Keratinocyte (primary cell): ENCODE results near the gene CCDC185. TPM values are rescaled to one million over a fixed set of nuclear protein-coding genes. Genes with fewer than 3 reads are reported as not detected.

ENCODE experiments used
- DNase-seq: peaks from one replicate; pipeline ENCODE4 v3.0.0-alpha.2; 2011; ENCODE audit warnings: low read depth, missing footprints, low spot score
- FAIRE-seq: peaks from 2 replicates; lab custom pipeline; 2011; peaks lifted over from hg19 to GRCh38; lab: Jason Lieb, UNC
- H2AFZ ChIP-seq: 2 replicates; pipeline ENCODE4 v1.6.0; 2012; ENCODE audit warnings: low read length, control low read depth, inconsistent platforms; ENCODE audit not compliant: control insufficient read depth
- H3K27ac ChIP-seq: 2 replicates; pipeline ENCODE4 v1.5.1; 2011; ENCODE audit warnings: low read length; ENCODE audit not compliant: control insufficient read depth, insufficient read depth
- H3K27me3 ChIP-seq: 3 replicates; pipeline ENCODE4 v1.6.0; 2011; ENCODE audit warnings: low read length; ENCODE audit not compliant: control insufficient read depth, insufficient read depth; ENCODE audit errors: extremely low read depth
- H3K36me3 ChIP-seq, 2 experiments: 2 replicates in 1 of 2; 3 replicates in 1 of 2; pipeline ENCODE4 v1.5.1; 2011; ENCODE audit warnings: low read length in 2 of 2, mild to moderate bottlenecking in 1 of 2; ENCODE audit not compliant: control insufficient read depth in 2 of 2, insufficient read depth in 2 of 2; ENCODE audit errors: extremely low read depth in 1 of 2
- H3K4me1 ChIP-seq: 3 replicates; pipeline ENCODE4 v1.5.1; 2011; ENCODE audit warnings: low read length; ENCODE audit not compliant: control insufficient read depth, insufficient read depth; ENCODE audit errors: extremely low read depth
- H3K4me2 ChIP-seq: 3 replicates; pipeline ENCODE4 v1.6.0; 2011; ENCODE audit warnings: low read depth, low read length; ENCODE audit not compliant: control insufficient read depth, insufficient read depth; ENCODE audit errors: extremely low read depth
- H3K4me3 ChIP-seq, 3 experiments: fragments of 200-600 bp in 1 of 3; sonication (generic) in 1 of 3; 2 replicates in 2 of 3; 3 replicates in 1 of 3; pipeline ENCODE4 v1.5.1; 2011 to 2016; ENCODE audit warnings: low read length in 3 of 3, mild to moderate bottlenecking in 3 of 3, control low read depth in 2 of 3, inconsistent platforms in 1 of 3, low read depth in 1 of 3, mixed read lengths in 1 of 3, mixed run types in 1 of 3, moderate library complexity in 1 of 3; ENCODE audit not compliant: control insufficient read depth in 2 of 3, insufficient read depth in 2 of 3; ENCODE audit errors: extremely low read depth in 1 of 3
- H3K79me2 ChIP-seq: 2 replicates; pipeline ENCODE4 v1.6.0; 2012; ENCODE audit warnings: low read length; ENCODE audit not compliant: control insufficient read depth, insufficient read depth
- H3K9ac ChIP-seq: 3 replicates; pipeline ENCODE4 v1.6.0; 2011; ENCODE audit warnings: low read length; ENCODE audit not compliant: control insufficient read depth, insufficient read depth; ENCODE audit errors: extremely low read depth
- H3K9me1 ChIP-seq: 3 replicates; pipeline ENCODE4 v1.6.0; 2011; ENCODE audit warnings: low read length; ENCODE audit not compliant: control insufficient read depth, insufficient read depth; ENCODE audit errors: extremely low read depth
- H3K9me3 ChIP-seq: 2 replicates; pipeline ENCODE4 v1.5.1; 2012; ENCODE audit warnings: low read depth, low read length; ENCODE audit not compliant: control insufficient read depth
- H4K20me1 ChIP-seq: 3 replicates; pipeline ENCODE4 v1.6.0; 2011; ENCODE audit warnings: low read length; ENCODE audit not compliant: control insufficient read depth, insufficient read depth; ENCODE audit errors: extremely low read depth
- CTCF ChIP-seq, 3 experiments: IDR thresholded peaks in 1 of 3; conservative IDR thresholded peaks in 1 of 3; optimal IDR thresholded peaks in 1 of 3; 2 replicates in 2 of 3; 3 replicates in 1 of 3; pipeline versions ENCODE3 to v1.5.1; 2011; ENCODE audit warnings: low read length in 3 of 3, mild to moderate bottlenecking in 3 of 3, moderate library complexity in 2 of 3, control low read depth in 1 of 3, inconsistent platforms in 1 of 3; ENCODE audit not compliant: insufficient read depth in 2 of 3; ENCODE audit errors: extremely low read depth in 1 of 3
- EZH2 ChIP-seq: IDR thresholded peaks from one replicate; pipeline ENCODE4 v1.6.1; 2012; ENCODE audit warnings: inconsistent platforms, mild to moderate bottlenecking, low read length, moderate library complexity
- dilution Hi-C: fragments of 300-500 bp; cut with MboI; formaldehyde crosslinking; loops from one replicate; pipeline ENCODE4 v1.7.0; 2020; ENCODE audit warnings: low sequenced_read_pairs; ENCODE audit not compliant: extremely low pct_ligation_motif_present
- polyA plus RNA-seq, 5 experiments: library from polyadenylated mRNA; depleted of rRNA in 3 of 5; stranded (reverse) in 3 of 5; stranded (forward) in 1 of 5; unstranded in 1 of 5; fragments of >200 nt; gene quantifications; 1 replicate in 1 of 5; 2 replicates in 3 of 5; 3 replicates in 1 of 5; pipeline versions ENCODE4 v1.2.1 to v1.2.3, GENCODE V29; 2011 to 2012; ENCODE audit warnings: missing spikeins in 2 of 5, low read depth in 1 of 5, low replicate concordance in 1 of 5

The CCDC185 gene
- polyA plus RNA-seq, 1 donor (not counting 4 experiments of a cell fraction or from before 2014, with no cell fraction given), result not detected

DNA sequence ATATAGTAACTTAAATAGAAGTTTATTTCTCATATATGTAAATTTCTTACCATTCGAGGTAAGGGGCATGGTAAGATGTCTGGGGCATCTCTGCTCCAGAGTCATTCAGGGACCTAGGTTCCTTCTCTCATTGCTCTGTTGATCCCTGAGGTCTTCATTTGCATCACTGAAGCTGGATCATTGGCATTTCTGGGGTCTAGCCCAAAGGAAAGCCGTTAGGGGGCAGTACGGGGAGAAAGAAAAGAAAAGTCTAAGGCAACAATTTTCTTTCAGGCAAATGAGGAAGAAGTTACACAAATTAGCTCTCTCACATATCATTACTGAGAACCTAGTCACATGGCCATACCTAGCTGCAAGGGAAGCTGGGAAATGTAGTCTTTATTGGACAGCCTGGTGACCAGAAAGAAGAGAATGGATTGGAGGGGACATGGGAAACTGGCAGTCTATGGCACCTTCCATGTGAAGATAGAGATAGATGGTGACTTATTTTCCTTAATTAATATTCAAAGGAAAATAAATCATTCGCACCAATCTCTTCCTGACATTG lies 19.1 kb upstream of the CCDC185 start:
- dilution Hi-C loops, result no loop called here

GRCh38 chr1:223378754-223379153 lies 14.5 kb upstream of the CCDC185 start:
- H3K4me3 ChIP-seq, result no peak overlapping the region
- TF ChIP-seq EZH2 (no peak), CTCF (optimal IDR thresholded peaks at IDR 0.05 in 1 of 3, IDR thresholded peaks at IDR 0.05 in 1 of 3, conservative IDR thresholded peaks at IDR 0.05 in 1 of 3; ENCODE audit: extremely low read depth in 1 of 3, insufficient read depth in 2 of 3, low read length in 3 of 3) (no peak)

More for the DNA sequence above, 19.1 kb upstream of the CCDC185 start:
- H4K20me1 ChIP-seq, result no peaks in the 10 kb centered on the region
- H3K79me2 ChIP-seq, result no peaks in the 10 kb centered on the region
- FAIRE-seq, result no peak
- no peak overlapping the region for H3K4me3 ChIP-seq
- no peaks in the 10 kb centered on the region for H3K36me3 ChIP-seq
- no peaks in the 10 kb centered on the region for H3K4me1 ChIP-seq
- H3K9ac ChIP-seq, result no peak overlapping the region
- no peaks in the 10 kb centered on the region for H3K9me1 ChIP-seq
- TF ChIP-seq CTCF (optimal IDR thresholded peaks at IDR 0.05 in 1 of 3, IDR thresholded peaks at IDR 0.05 in 1 of 3, conservative IDR thresholded peaks at IDR 0.05 in 1 of 3; ENCODE audit: extremely low read depth in 1 of 3, insufficient read depth in 2 of 3, low read length in 3 of 3) (no peak), EZH2 (no peak)
- DNase-seq, result no peak
- H2AFZ ChIP-seq, result no peak overlapping the region
- no peaks in the 10 kb centered on the region for H3K9me3 ChIP-seq
- no peak overlapping the region for H3K27ac ChIP-seq
- no peaks in the 10 kb centered on the region for H3K27me3 ChIP-seq
- no peak overlapping the region for H3K4me2 ChIP-seq

More at GRCh38 chr1:223378754-223379153, 14.5 kb upstream of the CCDC185 start:
- DNase-seq (no peak), FAIRE-seq (no peak)
- dilution Hi-C loops, result no loop called here
- Histone ChIP-seq H3K36me3 (no peaks in the 10 kb centered on the region), H2AFZ (no peak overlapping the region), H3K4me1 (no peaks in the 10 kb centered on the region), H3K79me2 (no peaks in the 10 kb centered on the region), H3K9ac (no peak overlapping the region), H3K9me3 (no peaks in the 10 kb centered on the region), H3K4me2 (no peak overlapping the region), H3K27me3 (no peaks in the 10 kb centered on the region), H4K20me1 (no peaks in the 10 kb centered on the region), H3K27ac (no peak overlapping the region), H3K9me1 (no peaks in the 10 kb centered on the region)
